ENCODE measurements around the gene LRRC75A.
"Not testable (repeated sequence)": the region's sequence is repeated elsewhere in the genome, so short reads cannot be mapped to it uniquely, and the experiment has no call there.

The LRRC75A gene

GRCh38 chr17:16398270-16399267, 93.4 kb downstream of the LRRC75A start:
- Histone ChIP-seq H3K4me3 (no peak overlapping the region), H3K36me3 (no peaks in the 10 kb centered on the region), H3K9ac (no peak overlapping the region), H3K4me1 (peaks cover 5% of the 10 kb centered on the region), H3K27ac (no peak overlapping the region), H3K4me2 (no peak overlapping the region), H3K27me3 (no peaks in the 10 kb centered on the region), H4K20me1 (no peaks in the 10 kb centered on the region), H3K9me3 (no peaks in the 10 kb centered on the region)
- no peak for TF ChIP-seq Cebpa-rat (IDR thresholded peaks at IDR 0.05)

DNA sequence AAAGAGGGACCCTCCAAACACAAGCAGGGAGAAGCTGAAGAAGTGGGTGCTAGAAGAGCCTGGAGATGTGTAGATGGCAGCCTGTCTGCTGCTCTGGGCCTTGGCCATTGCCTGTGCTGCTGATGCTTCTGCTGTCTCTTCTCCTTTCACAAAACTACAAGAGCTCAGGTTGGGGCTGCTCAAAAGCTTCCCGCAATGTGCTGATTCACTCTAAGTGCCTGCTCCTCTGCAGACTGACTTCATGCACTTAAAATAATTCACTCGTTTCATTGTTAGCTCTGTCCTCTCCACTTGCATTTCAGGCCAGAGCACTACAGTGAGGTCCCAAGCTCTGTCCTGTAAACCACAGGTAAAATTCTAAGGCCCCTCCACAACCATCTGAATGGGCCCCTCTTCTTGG, 95.3 kb downstream of the LRRC75A start:
- not testable (repeated sequence) for H3K9me3 ChIP-seq, H3K4me3 ChIP-seq, H3K4me1 ChIP-seq

DNA sequence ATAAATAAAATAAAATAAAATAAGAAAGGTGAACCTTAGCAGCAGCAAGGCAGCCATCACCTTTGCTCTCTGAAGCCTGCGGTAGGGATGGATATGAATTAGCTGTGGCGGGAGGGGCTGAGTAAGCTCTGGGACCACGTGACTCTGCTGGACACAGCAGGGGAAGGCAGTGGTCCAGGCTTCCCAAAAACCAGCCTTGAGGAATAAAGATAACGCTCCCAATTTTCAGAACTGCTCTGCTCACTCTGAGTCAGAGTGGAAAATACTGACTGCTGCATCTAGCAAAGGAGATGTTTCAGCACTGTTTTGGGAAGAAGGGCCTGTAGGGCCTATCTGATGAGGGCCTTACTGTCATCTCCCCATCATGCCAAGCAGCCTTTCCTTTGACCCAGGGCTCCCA, 96.1 kb downstream of the LRRC75A start:
- not testable (repeated sequence) for H3K36me3 ChIP-seq, H3K4me3 ChIP-seq, H3K27ac ChIP-seq, H4K20me1 ChIP-seq, H3K4me1 ChIP-seq, H3K27me3 ChIP-seq, H3K4me2 ChIP-seq, H3K9ac ChIP-seq, H3K9me3 ChIP-seq

More for the DNA sequence above, 95.3 kb downstream of the LRRC75A start:
- H3K27ac ChIP-seq, H3K36me3 ChIP-seq, H3K9ac ChIP-seq, H4K20me1 ChIP-seq, H3K4me2 ChIP-seq, H3K27me3 ChIP-seq: not testable (repeated sequence)

DNA sequence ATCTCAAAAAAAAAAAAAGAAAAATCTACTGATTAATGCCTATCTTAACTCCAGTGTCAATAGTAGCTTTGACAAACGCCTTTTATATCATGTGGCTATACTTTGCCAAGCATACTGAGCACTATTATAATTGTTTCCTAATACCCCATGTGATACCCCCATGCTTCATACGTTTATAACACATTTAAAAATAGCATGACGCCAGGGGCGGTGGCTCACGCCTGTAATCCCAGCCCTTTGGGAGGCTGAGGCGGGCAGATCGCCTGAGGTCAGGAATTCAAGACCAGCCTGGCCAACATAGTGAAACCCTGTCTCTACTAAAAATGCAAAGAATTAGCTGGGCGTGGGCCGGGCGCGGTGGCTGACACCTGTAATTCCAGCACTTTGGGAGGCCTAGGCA, 99.5 kb downstream of the LRRC75A start:
- H3K36me3 ChIP-seq, H3K4me2 ChIP-seq, H3K27ac ChIP-seq, H3K9ac ChIP-seq, H4K20me1 ChIP-seq, H3K27me3 ChIP-seq, H3K9me3 ChIP-seq, H3K4me1 ChIP-seq, H3K4me3 ChIP-seq: not testable (repeated sequence)
